A549 (cell line): ENCODE results near the gene TPSAB1.
"Not testable (repeated sequence)": the region's sequence is repeated elsewhere in the genome, so short reads cannot be mapped to it uniquely, and the experiment has no call there.

Experiments used
- CEBPB ChIP-seq, 2 experiments: fragments of >200 bp in 1 of 2; sonication (Bioruptor Twin) in 1 of 2; formaldehyde crosslinking in 1 of 2; IDR thresholded peaks; 2 replicates each; pipeline ENCODE4 v1.6.1; 2012 to 2016
- EP300 ChIP-seq, 2 experiments: fragments of >200 bp; sonication (Bioruptor Twin); formaldehyde crosslinking; IDR thresholded peaks; 2 replicates in 1 of 2; 3 replicates in 1 of 2; pipeline ENCODE4 v1.6.1; 2016 to 2017
- MAZ ChIP-seq: fragments of 150-350 bp; IDR thresholded peaks from 2 replicates; pipeline ENCODE4 v1.6.1; 2014; ENCODE audit warnings: antibody characterized with exemption, low read depth, low read length, borderline replicate concordance
- MYC ChIP-seq: IDR thresholded peaks from 2 replicates; pipeline ENCODE4 v1.6.1; 2012; ENCODE audit warnings: mild to moderate bottlenecking, inconsistent platforms, low read length, improper control_type of control experiment, borderline replicate concordance
- NFE2L2 ChIP-seq: fragments of 150-350 bp; conservative IDR thresholded peaks from 2 replicates; pipeline ENCODE4 v1.6.1; 2014; ENCODE audit warnings: low read length
- RARB ChIP-seq: fragments of 250-450 bp; sonication (Bioruptor Pico); IDR thresholded peaks from 2 replicates; pipeline ENCODE4 v1.8.0; 2021; ENCODE audit warnings: mild to moderate bottlenecking, moderate library complexity
- RCOR1 ChIP-seq: fragments of 150-350 bp; IDR thresholded peaks from 2 replicates; pipeline ENCODE4 v1.6.1; 2014; ENCODE audit warnings: antibody characterized with exemption, low read length, low read depth
- RNF2 ChIP-seq: fragments of 200-600 bp; sonication (generic); IDR thresholded peaks from 2 replicates; pipeline ENCODE4 v1.6.1; 2016; ENCODE audit warnings: low read depth, mild to moderate bottlenecking, antibody characterized with exemption, moderate library complexity, borderline replicate concordance
- SMC3 ChIP-seq: fragments of >200 bp; sonication (Bioruptor Twin); formaldehyde crosslinking; IDR thresholded peaks from 3 replicates; pipeline ENCODE4 v1.6.1; 2018; ENCODE audit warnings: inconsistent platforms
- TP53 ChIP-seq: fragments of 250-450 bp; sonication (Bioruptor Pico); IDR thresholded peaks from 2 replicates; pipeline ENCODE4 v1.5.0; 2021; ENCODE audit warnings: mild to moderate bottlenecking, moderate library complexity
- ZFP36 ChIP-seq: fragments of 450-650 bp; IDR thresholded peaks from 2 replicates; pipeline ENCODE4 v1.6.1; 2014; ENCODE audit warnings: borderline replicate concordance; ENCODE audit not compliant: partially characterized antibody
- TF ChIP-seq, protein P1 (sequence below): fragments of >200 bp; sonication (Bioruptor Twin); formaldehyde crosslinking; IDR thresholded peaks from 3 replicates; pipeline ENCODE4 v1.5.1; 2016
- TF ChIP-seq, protein P2 (sequence below): IDR thresholded peaks from 2 replicates; pipeline ENCODE4 v1.6.1; 2012
- TF ChIP-seq, protein P3 (sequence below): IDR thresholded peaks from 2 replicates; pipeline ENCODE4 v1.6.1; 2012; ENCODE audit warnings: low read depth, borderline replicate concordance

DNA sequence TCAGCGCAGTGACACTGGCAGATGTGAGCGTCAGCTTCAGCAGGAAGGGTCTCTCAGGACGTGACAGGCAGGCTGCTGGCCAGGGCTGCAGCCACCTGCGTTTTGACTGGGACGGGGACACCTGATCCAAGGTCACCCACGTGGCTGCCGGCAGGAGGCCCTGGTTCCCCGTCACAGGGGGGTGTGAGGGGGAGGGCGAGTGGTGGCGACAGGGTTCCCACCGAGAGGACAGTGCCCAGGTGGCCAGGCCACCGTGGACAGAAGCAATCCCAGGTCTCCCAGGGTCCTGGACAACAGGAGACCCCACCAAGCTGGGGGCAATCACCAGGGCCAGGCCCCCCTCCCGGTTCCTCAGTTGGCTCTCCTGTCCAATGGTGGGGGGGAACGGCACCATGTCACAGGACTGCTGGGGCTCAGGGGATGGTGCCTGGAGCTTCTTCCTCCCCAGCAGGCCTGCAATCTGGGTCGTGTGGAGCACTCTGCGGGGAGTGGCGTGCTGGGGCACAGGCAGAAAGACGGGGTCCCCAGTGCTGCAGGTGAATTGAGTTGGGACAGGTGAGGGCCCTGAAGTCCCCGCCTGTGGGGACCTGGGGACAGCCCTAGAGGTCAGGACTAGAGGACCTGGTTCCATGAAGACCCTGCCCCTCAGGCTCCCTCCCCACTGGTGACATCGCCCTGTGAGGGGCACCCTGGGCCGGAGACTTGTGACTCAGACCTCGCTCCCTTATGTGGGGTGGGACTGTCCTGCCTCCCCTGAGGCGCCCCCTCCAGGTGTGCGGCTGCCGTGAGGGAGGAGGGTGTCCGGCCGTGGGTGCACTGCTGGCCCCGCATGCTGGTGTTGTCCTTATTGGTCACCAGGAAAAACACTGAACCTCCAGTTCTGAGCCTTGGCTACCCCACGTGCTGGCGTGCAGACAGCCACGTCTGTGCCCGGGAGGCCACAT is 3.7 kb downstream of the TPSAB1 start:
- not testable (repeated sequence) for TF ChIP-seq CEBPB (IDR thresholded peaks at IDR 0.05); RNF2; MAZ; SMC3; MYC; RARB (CRISPR knock-in tag); NFE2L2; EP300 (IDR thresholded peaks at IDR 0.05); RCOR1; ZFP36; TP53
- TF ChIP-seq, protein P1, sequence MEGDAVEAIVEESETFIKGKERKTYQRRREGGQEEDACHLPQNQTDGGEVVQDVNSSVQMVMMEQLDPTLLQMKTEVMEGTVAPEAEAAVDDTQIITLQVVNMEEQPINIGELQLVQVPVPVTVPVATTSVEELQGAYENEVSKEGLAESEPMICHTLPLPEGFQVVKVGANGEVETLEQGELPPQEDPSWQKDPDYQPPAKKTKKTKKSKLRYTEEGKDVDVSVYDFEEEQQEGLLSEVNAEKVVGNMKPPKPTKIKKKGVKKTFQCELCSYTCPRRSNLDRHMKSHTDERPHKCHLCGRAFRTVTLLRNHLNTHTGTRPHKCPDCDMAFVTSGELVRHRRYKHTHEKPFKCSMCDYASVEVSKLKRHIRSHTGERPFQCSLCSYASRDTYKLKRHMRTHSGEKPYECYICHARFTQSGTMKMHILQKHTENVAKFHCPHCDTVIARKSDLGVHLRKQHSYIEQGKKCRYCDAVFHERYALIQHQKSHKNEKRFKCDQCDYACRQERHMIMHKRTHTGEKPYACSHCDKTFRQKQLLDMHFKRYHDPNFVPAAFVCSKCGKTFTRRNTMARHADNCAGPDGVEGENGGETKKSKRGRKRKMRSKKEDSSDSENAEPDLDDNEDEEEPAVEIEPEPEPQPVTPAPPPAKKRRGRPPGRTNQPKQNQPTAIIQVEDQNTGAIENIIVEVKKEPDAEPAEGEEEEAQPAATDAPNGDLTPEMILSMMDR = not testable (repeated sequence)
- TF ChIP-seq, protein P2, sequence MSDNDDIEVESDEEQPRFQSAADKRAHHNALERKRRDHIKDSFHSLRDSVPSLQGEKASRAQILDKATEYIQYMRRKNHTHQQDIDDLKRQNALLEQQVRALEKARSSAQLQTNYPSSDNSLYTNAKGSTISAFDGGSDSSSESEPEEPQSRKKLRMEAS = not testable (repeated sequence)
- TF ChIP-seq, protein P3, sequence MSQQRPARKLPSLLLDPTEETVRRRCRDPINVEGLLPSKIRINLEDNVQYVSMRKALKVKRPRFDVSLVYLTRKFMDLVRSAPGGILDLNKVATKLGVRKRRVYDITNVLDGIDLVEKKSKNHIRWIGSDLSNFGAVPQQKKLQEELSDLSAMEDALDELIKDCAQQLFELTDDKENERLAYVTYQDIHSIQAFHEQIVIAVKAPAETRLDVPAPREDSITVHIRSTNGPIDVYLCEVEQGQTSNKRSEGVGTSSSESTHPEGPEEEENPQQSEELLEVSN = not testable (repeated sequence)
